GM18951 (cell line): Measurements from ENCODE around the gene CC2D1B.

ENCODE experiments used
- POLR2A ChIP-seq: IDR thresholded peaks from 4 replicates; pipeline ENCODE4 v1.6.1; 2011; ENCODE audit warnings: mild to moderate bottlenecking; ENCODE audit not compliant: insufficient read length, insufficient read depth; ENCODE audit errors: extremely low read depth
- in situ Hi-C: fragments of 300-500 bp; cut with MboI; formaldehyde crosslinking; loops from one replicate; pipeline ENCODE4 v1.12.0; 2022; ENCODE audit warnings: low sequenced_read_pairs, mixed read lengths, inconsistent platforms; ENCODE audit not compliant: unreplicated experiment

CC2D1B gene

DNA sequence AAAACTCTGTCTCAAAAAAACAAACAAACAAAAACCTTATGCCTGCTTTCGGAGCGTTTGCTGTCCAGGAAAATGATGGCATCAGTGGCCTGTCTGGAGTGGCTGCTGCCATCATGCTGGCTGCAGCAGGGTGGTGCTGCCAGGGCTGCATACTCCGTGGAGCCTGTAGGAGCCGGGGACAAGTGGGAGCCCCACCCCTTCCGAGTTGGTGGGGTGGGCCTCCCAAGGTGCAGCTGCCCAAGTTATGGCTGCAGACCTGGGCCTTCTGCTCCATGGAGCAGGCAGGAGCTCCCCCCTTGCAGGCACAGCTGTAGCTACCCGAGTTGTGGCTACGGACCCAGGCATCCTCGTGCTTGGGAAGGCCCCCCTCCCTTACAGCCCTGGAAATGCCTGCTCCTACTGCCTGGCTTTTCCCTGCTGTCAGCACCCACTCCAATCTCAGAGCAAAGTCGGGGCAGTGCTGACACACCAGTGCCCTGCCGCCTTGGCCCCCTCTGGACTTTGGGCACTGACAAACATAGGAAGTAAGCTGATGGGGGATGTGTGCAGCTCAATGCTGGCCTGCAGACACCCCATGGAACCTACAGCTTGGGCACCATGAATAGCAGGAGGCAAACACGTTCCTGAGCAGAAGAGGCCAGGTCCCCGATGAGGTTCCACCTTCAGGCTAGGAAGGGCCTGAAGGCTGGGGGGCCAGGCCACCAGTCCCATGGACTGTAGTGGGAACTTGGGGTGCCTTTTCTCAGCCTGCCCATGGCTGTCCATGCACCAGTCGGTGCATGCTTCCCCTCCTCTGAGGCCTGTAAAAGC lies 60.4 kb downstream of the CC2D1B start:
- no peak for TF ChIP-seq POLR2A
- in situ Hi-C loops, result loop anchor here (10.0 kb wide), 1 partner anchor 181 kb away; no protein-coding TSS in a partner anchor
